ENCODE results near the gene CYTH2. TPM values are rescaled to one million over a fixed set of nuclear protein-coding genes. Genes with fewer than 3 reads are reported as not detected.

The CYTH2 gene
- total RNA-seq, 2 experiments from 2014 or later: 22.5 to 24.2 TPM

GRCh38 chr19:48469934-48470680 is 938 bp downstream of the CYTH2 start:
- DNase-seq (no peak), ATAC-seq (no peak)
- Mint-ChIP-seq H3K36me3 (ENCODE audit: low read depth) (peaks cover 11% of the 10 kb centered on the region), H3K27ac (peak overlapping the region; percentile 31), H3K27me3 (no peaks in the 10 kb centered on the region), H3K9me3 (ENCODE audit: low read depth) (no peaks in the 10 kb centered on the region), H3K4me1 (peaks cover 21% of the 10 kb centered on the region), H3K4me3 (peak overlapping the region; percentile 86)
- CTCF ChIA-PET: interaction anchor here (0.5 to 1.8 kb wide), 8 partner anchors 19 to 1206 kb away, joined by 3 to 9 read pairs (median 3); no protein-coding TSS in a partner anchor
- POLR2A ChIA-PET: interaction anchor here (0.6 to 0.8 kb wide), 2 partner anchors 106 to 914 kb away, joined by 3 to 4 read pairs; partner anchors contain the start of genes SYNGR4 and TMEM143
- intact Hi-C loops (cut with DNase I, micrococcal nuclease): loop anchor here (1.0 to 5.0 kb wide), 21 partner anchors 10 to 658 kb away; partner anchors contain the start of genes SYNGR4 (in 2 of the 2), FTL (in 1 of the 2), GRWD1 (in 1 of the 2) and KDELR1 (in 1 of the 2)

GRCh38 chr19:48470856-48471255 is 1.7 kb downstream of the CYTH2 start:
- DNase-seq: no peak
- Mint-ChIP-seq H3K36me3 (ENCODE audit: low read depth) (peaks cover 11% of the 10 kb centered on the region), H3K4me1 (peaks cover 21% of the 10 kb centered on the region), H3K4me3 (peak overlapping the region; percentile 86), H3K27ac (no peak overlapping the region), H3K27me3 (no peaks in the 10 kb centered on the region), H3K9me3 (ENCODE audit: low read depth) (no peaks in the 10 kb centered on the region)
- ATAC-seq: no peak
- POLR2A ChIA-PET: no interaction called here
- intact Hi-C loops (cut with DNase I, micrococcal nuclease): no loop called here
- CTCF ChIA-PET: interaction anchor here (0.6 to 1.8 kb wide), 4 partner anchors 19 to 1205 kb away, joined by 4 to 9 read pairs (median 4); no protein-coding TSS in a partner anchor

GRCh38 chr19:48471836-48472235 is 2.7 kb downstream of the CYTH2 start:
- intact Hi-C loops (cut with DNase I, micrococcal nuclease): no loop called here
- Mint-ChIP-seq H3K4me1 (peaks cover 21% of the 10 kb centered on the region), H3K27ac (no peak overlapping the region), H3K36me3 (ENCODE audit: low read depth) (peaks cover 11% of the 10 kb centered on the region), H3K27me3 (no peaks in the 10 kb centered on the region), H3K9me3 (ENCODE audit: low read depth) (no peaks in the 10 kb centered on the region), H3K4me3 (no peak overlapping the region)
- DNase-seq (no peak), ATAC-seq (no peak)
- ChIA-PET CTCF (no interaction called here), POLR2A (no interaction called here)

GRCh38 chr19:48473161-48473966 is 4.2 kb downstream of the CYTH2 start:
- DNase-seq (no peak), ATAC-seq (no peak)
- Mint-ChIP-seq H3K4me3 (no peak overlapping the region), H3K4me1 (peaks cover 15% of the 10 kb centered on the region), H3K9me3 (ENCODE audit: low read depth) (no peaks in the 10 kb centered on the region), H3K27me3 (no peaks in the 10 kb centered on the region), H3K27ac (no peak overlapping the region), H3K36me3 (ENCODE audit: low read depth) (peaks cover 11% of the 10 kb centered on the region)
- ChIA-PET POLR2A (no interaction called here), CTCF (no interaction called here)
- intact Hi-C loops (cut with DNase I, micrococcal nuclease): no loop called here

- ChIA-PET POLR2A (no interaction called here), CTCF (no interaction called here)
- H3K4me3 Mint-ChIP-seq: no peak overlapping the region
- DNase-seq (no peak), ATAC-seq (no peak)
- H3K27me3 Mint-ChIP-seq: no peaks in the 10 kb centered on the region
- intact Hi-C loops (cut with DNase I, micrococcal nuclease): no loop called here
- H3K36me3 Mint-ChIP-seq (ENCODE audit: low read depth): peaks cover 11% of the 10 kb centered on the region
- H3K9me3 Mint-ChIP-seq (ENCODE audit: low read depth): no peaks in the 10 kb centered on the region
- peaks cover 12% of the 10 kb centered on the region for H3K4me1 Mint-ChIP-seq
- H3K27ac Mint-ChIP-seq: no peak overlapping the region
Measured at GRCh38 chr19:48474084-48474592, 5.0 kb downstream of the CYTH2 start.

- ChIA-PET CTCF (interaction anchor here (0.6 to 2.2 kb wide), 3 partner anchors 14 to 450 kb away, joined by 3 to 6 read pairs (median 3); no protein-coding TSS in a partner anchor), POLR2A (no interaction called here)
- ATAC-seq (no peak), DNase-seq (no peak)
- peaks cover 5% of the 10 kb centered on the region for H3K4me1 Mint-ChIP-seq
- H3K4me3 Mint-ChIP-seq: no peak overlapping the region
- peak overlapping the region; percentile 51 for H3K27ac Mint-ChIP-seq
- no peaks in the 10 kb centered on the region for H3K9me3 Mint-ChIP-seq (ENCODE audit: low read depth)
- H3K27me3 Mint-ChIP-seq: no peaks in the 10 kb centered on the region
- intact Hi-C loops (cut with DNase I, micrococcal nuclease): no loop called here
- peaks cover 11% of the 10 kb centered on the region for H3K36me3 Mint-ChIP-seq (ENCODE audit: low read depth)
Measured at GRCh38 chr19:48475369-48476068, 6.3 kb downstream of the CYTH2 start.

GRCh38 chr19:48476176-48476575 is 7.0 kb downstream of the CYTH2 start:
- ATAC-seq (no peak), DNase-seq (no peak)
- Mint-ChIP-seq H3K9me3 (ENCODE audit: low read depth) (no peaks in the 10 kb centered on the region), H3K27ac (peak overlapping the region; percentile 51), H3K36me3 (ENCODE audit: low read depth) (peaks cover 8% of the 10 kb centered on the region), H3K4me3 (no peak overlapping the region), H3K4me1 (peaks cover 6% of the 10 kb centered on the region), H3K27me3 (no peaks in the 10 kb centered on the region)
- ChIA-PET CTCF (interaction anchor here (0.7 to 2.2 kb wide), 3 partner anchors 14 to 161 kb away, joined by 3 to 6 read pairs (median 5); no protein-coding TSS in a partner anchor), POLR2A (interaction anchor here (0.7 kb wide), 1 partner anchor 11 kb away, joined by 3 read pairs; no protein-coding TSS in a partner anchor)
- intact Hi-C loops (cut with DNase I, micrococcal nuclease): no loop called here

- Mint-ChIP-seq H3K36me3 (ENCODE audit: low read depth) (peaks cover 5% of the 10 kb centered on the region), H3K27ac (no peak overlapping the region), H3K27me3 (no peaks in the 10 kb centered on the region), H3K4me1 (peaks cover 11% of the 10 kb centered on the region), H3K4me3 (no peak overlapping the region), H3K9me3 (ENCODE audit: low read depth) (no peaks in the 10 kb centered on the region)
- no peak for ATAC-seq
- DNase-seq: no peak
- POLR2A ChIA-PET: no interaction called here
- CTCF ChIA-PET: interaction anchor here (2.2 kb wide), 1 partner anchor 13 kb away, joined by 6 read pairs; no protein-coding TSS in a partner anchor
- intact Hi-C loops (cut with DNase I, micrococcal nuclease): no loop called here
Measured at GRCh38 chr19:48477067-48477685, 8.0 kb downstream of the CYTH2 start.

- H3K4me1 Mint-ChIP-seq: peaks cover 11% of the 10 kb centered on the region
- intact Hi-C loops (cut with DNase I, micrococcal nuclease): no loop called here
- POLR2A ChIA-PET: no interaction called here
- CTCF ChIA-PET: no interaction called here
- H3K27ac Mint-ChIP-seq: no peak overlapping the region
- ATAC-seq: no peak
- no peaks in the 10 kb centered on the region for H3K9me3 Mint-ChIP-seq (ENCODE audit: low read depth)
- no peak for DNase-seq
- H3K27me3 Mint-ChIP-seq: no peaks in the 10 kb centered on the region
- H3K4me3 Mint-ChIP-seq: no peak overlapping the region
- H3K36me3 Mint-ChIP-seq (ENCODE audit: low read depth): peaks cover 2% of the 10 kb centered on the region
Measured at GRCh38 chr19:48477698-48478338, 8.6 kb downstream of the CYTH2 start.

- ChIA-PET CTCF (interaction anchor here (0.8 kb wide), 1 partner anchor 16 kb away, joined by 3 read pairs; no protein-coding TSS in a partner anchor), POLR2A (no interaction called here)
- peaks cover 11% of the 10 kb centered on the region for H3K4me1 Mint-ChIP-seq
- H3K27me3 Mint-ChIP-seq: no peaks in the 10 kb centered on the region
- intact Hi-C loops (cut with DNase I, micrococcal nuclease): no loop called here
- DNase-seq: no peak
- no peak overlapping the region for H3K4me3 Mint-ChIP-seq
- ATAC-seq: no peak
- no peak overlapping the region for H3K27ac Mint-ChIP-seq
- H3K36me3 Mint-ChIP-seq (ENCODE audit: low read depth): peaks cover 2% of the 10 kb centered on the region
- no peaks in the 10 kb centered on the region for H3K9me3 Mint-ChIP-seq (ENCODE audit: low read depth)
Measured at GRCh38 chr19:48478339-48479256, 9.4 kb downstream of the CYTH2 start.
